Suprapubic skin (tissue), 3 donors: ENCODE results near the gene AP4B1.

Source experiments
- CTCF ChIP-seq, 2 donors: fragments of 200-600 bp in 1 of 2; fragments of 450-650 bp in 1 of 2; sonication (generic) in 1 of 2; IDR thresholded peaks; one replicate each; pipeline ENCODE4 v1.5.1; 2016 to 2019; ENCODE audit warnings: antibody characterized with exemption in 2 of 2, mild to moderate bottlenecking in 1 of 2, moderate library complexity in 1 of 2
- POLR2AphosphoS5 ChIP-seq, 3 donors: sonication (generic); formaldehyde crosslinking; IDR thresholded peaks; one replicate each; pipeline ENCODE4 v1.6.1; 2017; ENCODE audit warnings: antibody characterized with exemption in 3 of 3

DNA sequence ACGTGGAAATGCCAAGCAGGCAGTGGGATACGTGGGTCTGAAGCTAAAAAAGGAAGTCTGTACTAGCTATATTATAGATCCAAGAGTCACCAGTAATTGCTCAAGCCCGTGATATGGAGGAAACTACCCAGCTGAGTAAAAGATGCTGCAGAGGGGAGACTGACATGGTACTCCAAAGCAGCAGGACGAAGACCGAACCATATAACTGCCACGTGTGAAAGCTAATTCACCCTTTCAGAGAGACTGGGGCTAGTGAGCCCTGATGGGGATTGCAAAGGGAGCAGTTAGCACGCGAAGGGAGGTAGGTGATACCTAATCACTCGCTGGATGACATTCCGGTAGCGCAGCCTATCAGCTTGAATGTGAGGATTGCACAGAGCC is 316 bp downstream of the AP4B1 start:
- no peak for TF ChIP-seq CTCF (IDR thresholded peaks at IDR 0.05)
- no peak for TF ChIP-seq POLR2AphosphoS5 (IDR thresholded peaks at IDR 0.05)
